T-helper 1 cell (primary cell): ENCODE measurements around the gene DIAPH2.
"Not testable (repeated sequence)": the region's sequence is repeated elsewhere in the genome, so short reads cannot be mapped to it uniquely, and the experiment has no call there.

Experiments
- DNase-seq, 5 donors: peaks; one replicate each; pipeline ENCODE4 v3.0.0-alpha.2; 2012 to 2020

The DIAPH2 gene

GRCh38 chrX:96719161-96719875, 34.7 kb downstream of the DIAPH2 start:
- DNase-seq: no peak

GRCh38 chrX:96721354-96721753, 36.7 kb downstream of the DIAPH2 start:
- no peak for DNase-seq

DNA sequence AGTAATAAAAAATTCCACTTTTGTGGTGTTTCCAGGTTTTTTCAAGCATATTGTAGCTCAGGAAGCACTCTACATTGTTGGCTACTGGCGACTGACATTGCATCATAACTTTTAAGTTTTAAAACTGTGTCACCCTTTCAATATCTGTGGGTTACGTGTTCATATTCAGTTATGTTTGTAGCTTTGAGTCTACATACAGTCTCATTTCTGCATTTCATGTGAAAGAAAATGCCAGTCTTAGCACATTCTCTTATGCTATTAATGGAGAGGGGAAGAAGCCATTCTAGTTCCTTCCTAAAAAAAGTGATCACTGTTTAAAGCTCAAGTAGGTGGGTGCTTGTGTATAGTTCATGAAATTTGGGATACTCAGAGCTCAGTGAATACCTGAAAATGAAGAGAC, 38.1 kb downstream of the DIAPH2 start:
- DNase-seq: no peak

- DNase-seq: no peak
These were observed 44.4 kb downstream of the DIAPH2 start for GRCh38 chrX:96729053-96729452.

DNA sequence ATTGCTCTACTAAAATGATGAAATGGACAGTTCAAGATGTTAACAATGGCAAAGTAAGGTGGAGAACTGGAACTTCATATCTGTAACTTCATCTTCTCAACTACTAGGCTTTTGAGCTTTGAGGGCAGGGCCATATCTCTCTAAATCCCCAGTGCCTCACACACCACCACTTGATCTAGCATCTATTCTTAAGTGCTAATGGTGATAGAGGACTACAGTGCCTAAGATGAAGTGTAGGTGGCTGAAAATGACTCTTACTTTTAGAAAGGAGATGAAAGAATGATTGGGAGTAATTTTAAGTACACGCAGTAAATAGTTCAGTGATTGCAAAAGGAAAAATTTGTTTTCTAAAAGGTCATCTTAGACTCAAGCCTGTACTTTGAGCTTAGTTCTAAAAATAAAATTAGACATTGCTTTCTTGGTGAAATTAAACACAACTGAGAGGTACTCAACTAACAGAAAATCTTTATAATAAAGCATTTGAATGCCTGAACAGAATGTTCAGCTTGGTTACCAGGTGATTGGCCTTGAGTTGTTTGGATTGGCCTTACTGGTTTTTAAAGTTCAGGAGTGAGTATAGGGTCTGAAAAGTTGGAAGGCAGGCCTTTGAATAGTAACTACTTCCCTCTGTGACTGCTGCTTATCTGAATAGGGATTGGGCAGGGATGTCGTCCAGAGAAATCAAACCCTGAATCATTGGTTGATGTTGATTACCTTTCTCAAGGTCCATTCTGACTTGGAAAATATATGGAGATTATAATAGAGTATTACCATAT, 45.4 kb downstream of the DIAPH2 start:
- DNase-seq: no peak

GRCh38 chrX:96731000-96731399, 46.4 kb downstream of the DIAPH2 start:
- not testable (repeated sequence) for DNase-seq

GRCh38 chrX:96743367-96744073, 58.9 kb downstream of the DIAPH2 start:
- DNase-seq: no peak

GRCh38 chrX:96752781-96753180, 68.1 kb downstream of the DIAPH2 start:
- no peak for DNase-seq

DNA sequence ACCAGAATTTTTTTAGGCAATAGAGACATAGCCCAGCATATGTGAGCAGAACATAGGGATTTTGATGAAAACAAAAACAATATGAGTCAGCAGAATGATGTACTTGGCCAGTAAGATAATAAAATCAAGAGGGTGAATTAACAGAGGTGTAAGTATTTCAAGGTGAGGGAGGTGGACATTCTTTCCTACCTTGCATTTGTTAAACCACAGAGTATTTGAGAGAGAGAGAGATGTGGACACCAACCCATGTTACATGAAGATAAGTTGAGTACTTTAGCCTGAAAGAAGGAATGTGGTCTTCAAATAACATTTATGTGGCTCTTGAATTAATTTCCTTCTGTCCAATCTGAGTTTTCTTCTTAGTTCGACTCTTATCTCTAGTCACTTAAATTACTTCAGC, 68.6 kb downstream of the DIAPH2 start:
- DNase-seq: no peak

GRCh38 chrX:96756491-96756890, 71.8 kb downstream of the DIAPH2 start:
- no peak for DNase-seq

GRCh38 chrX:96761566-96761965, 76.9 kb downstream of the DIAPH2 start:
- no peak for DNase-seq

- DNase-seq: no peak
These were observed 79.0 kb downstream of the DIAPH2 start for GRCh38 chrX:96763608-96764007.

GRCh38 chrX:96764864-96765263, 80.2 kb downstream of the DIAPH2 start:
- DNase-seq: no peak

DNA sequence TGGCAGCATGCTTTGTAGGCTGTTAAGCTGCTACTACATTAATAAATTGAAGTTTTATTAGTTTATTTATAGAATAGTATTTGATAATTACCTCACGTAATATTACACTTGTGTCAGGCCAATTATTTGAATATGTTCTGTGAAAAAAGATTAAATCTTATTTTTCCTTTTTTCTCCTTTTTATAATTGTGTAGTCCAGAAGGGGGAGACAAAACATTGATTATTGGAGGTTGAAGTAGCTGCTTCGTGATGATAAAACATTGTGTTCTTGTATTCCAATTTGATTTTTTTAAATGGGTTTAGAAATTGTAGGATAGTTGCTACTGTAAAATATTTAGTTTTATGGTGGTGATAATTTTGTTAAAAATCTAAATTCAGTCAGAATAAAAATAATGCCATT, 85.7 kb downstream of the DIAPH2 start:
- DNase-seq: no peak

DNA sequence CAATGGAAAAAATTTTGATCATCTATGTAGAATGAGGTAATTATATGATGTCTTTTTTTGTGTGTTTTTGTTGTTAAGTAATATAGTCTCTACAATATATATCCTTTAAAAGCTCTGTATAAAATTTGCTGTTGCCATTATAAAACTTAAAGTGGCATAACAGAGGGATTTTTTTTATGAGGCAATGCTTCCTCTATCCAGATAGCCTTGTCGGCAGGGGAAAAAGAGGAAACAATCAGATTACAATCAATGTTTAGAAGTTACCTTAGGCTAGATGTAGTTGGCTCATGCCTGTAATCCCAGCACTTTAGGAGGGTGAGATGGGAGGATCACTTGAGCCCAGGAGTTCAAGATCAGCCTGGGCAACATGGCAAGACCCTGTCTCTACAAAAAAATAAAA, 86.8 kb downstream of the DIAPH2 start:
- DNase-seq: no peak

DNA sequence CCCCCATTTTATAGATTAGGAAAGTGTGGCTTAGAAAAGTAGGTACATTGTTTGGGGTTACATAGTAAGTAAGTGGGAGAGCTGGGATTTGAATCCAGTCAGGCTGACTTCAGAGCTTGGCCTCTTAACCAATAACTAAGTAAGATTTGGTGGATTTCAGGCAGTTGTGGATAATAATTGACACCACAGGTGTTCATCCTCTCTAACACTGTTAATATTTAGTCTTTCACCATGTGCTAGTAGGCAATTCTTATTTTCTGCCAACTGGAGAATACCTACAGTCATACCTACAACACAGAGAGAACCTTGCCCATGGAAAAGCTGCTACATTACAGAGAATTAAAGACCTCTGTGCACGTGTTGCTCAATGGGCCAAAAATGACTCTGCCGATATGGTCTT, 89.5 kb downstream of the DIAPH2 start:
- DNase-seq: no peak

DNA sequence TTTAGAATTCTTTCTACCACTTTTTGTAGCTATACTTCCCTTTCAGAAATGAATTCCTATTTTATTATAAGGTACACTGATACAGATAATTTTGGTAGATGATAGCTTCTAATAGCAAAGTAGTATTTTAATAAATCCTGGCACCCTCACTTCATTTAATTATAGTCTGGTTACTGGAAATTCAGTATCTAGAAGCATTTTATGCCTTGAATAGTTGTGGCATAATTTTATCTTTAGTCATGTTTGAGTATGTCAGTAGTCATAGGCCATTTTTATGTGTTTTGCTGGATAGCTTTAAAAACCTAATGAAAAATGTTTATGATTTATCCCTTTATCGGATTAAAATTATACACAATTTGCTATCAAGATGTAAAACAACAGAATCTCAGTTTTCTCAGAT, 92.3 kb downstream of the DIAPH2 start:
- no peak for DNase-seq

DNA sequence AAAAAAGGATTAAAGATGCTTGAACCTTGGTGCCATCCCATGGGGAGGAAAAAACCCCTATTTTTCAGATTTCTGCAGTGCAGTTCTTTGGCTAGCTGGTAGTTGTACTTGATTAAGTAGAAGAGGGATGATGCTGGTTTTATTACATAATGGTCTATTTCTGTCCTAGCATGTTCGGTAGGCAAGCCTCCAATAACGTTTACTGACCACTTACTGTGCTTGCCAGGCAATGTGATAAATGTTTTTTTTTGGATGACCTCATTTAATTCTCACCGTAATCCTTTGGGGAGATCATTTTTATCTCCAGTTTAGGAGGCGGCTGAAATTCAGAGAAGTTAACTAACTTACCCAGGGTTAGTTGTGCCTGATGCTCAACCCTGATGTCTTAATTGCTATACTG, 106.9 kb downstream of the DIAPH2 start:
- DNase-seq: no peak

GRCh38 chrX:96792047-96792446, 107.4 kb downstream of the DIAPH2 start:
- DNase-seq: no peak

DNA sequence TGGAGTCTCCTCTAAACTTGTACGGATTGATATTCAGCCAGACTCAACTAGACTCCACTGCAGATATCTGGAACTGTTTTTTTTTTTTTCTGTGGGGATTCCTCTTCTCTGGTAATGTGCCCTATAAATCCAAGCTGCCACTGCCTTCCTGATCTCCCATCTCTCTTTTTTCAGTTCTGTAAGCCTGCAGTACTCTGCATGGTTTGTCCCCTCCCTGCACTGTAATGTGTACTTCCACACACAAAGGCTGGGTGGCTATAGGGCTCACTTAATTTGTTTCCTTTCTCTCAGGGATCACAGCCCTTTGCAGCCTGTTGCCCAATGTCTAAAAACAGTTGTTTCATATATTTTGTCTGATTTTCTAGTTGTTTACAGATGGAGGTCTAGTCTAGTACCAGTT, 114.3 kb downstream of the DIAPH2 start:
- DNase-seq: no peak

DNA sequence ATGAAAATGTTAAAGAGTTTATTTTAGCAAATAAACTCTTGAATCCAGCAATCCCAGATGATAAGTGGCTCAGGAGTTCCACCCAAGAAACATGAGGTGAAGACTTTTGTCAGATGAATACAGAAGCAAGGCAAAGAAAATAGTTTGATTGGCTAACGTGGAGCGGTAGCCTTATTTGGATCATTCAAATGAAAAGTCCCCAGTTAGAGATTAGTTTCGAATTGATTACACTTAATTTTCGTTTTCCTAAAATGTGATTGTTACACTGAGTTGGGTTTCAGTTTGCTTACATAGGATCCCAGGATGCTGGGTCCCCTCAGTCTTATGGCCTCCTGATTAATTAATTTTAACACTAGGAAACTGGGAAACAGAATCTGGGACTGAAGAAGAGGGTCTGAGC, 122.7 kb downstream of the DIAPH2 start:
- DNase-seq: no peak

DNA sequence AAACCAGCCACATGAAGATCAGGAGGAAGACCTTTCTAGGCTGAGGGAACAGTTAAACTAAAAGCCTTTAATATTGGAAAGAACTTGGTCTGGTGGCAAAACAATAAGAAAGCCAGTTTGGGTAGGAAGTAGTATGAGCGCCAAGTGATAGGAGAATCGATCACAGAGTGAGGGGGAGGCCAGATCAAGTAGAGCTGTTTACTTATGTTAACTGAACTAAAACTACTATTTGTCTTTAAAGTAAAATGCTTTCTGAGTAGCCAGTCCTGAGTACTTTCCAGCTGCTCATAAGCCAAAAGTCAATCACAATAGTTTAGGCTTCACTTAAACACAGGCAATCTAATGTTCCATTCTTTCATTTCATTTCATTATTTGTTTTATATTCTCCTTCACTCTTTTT, 136.3 kb downstream of the DIAPH2 start:
- no peak for DNase-seq

DNA sequence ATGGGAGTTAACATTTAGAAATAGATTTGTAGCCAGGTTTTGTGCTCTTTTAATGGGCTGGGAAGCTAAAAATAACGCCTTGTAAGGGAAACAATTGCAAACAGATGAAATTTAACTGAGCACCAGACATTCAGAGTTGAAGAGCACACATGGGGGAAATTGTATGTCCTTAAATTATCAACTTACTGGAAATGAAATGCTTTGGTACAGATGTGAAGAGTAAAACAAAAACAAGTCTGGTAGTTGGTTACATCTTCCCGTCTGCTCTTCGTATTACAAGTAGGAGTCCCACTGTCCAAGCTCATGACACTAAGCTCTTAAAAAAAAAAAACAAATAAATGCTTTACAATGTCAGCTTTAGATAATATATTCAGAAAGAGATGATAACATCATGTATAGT, 139.5 kb downstream of the DIAPH2 start:
- DNase-seq: no peak

DNA sequence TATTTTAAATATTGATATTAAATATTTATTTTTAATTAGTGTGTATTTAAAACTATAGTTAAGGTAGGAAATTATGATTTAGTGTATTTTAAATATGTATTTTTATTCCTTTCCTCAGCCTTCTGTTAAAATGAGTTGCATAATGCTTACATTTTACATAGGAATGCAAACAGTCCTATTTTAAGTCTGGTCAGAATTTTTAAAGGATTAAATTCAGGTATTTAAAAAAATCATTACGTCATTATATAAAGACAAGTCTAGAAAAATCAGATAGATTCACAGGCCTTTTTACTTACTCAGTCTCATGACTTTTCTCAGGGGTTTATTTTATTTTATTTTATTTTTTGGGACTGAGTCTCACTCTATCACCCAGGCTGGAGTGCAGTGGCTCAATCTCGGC, 148.7 kb downstream of the DIAPH2 start:
- DNase-seq: no peak
